Stimulated activated CD8-positive, alpha-beta memory T cell treated with anti-CD3 and anti-CD28 coated beads, Interleukin-15, amount 100 ng/mL, for 1 hour (primary cell): ENCODE measurements around the gene FAM229A.

Experiments used
- DNase-seq: peaks from one replicate; pipeline ENCODE4 v3.0.0-alpha.2; 2020; ENCODE audit warnings: low read depth

Gene FAM229A

GRCh38 chr1:32349211-32349708 lies 13.0 kb downstream of the FAM229A start:
- DNase-seq = no peak

GRCh38 chr1:32346532-32347157 lies 15.6 kb downstream of the FAM229A start:
- DNase-seq = no peak

- no peak for DNase-seq
Observed at GRCh38 chr1:32345289-32345827, 16.9 kb downstream of the FAM229A start.

GRCh38 chr1:32342704-32343103 lies 19.6 kb downstream of the FAM229A start:
- DNase-seq = no peak

- no peak for DNase-seq
Observed at GRCh38 chr1:32341971-32342370, 20.3 kb downstream of the FAM229A start.

GRCh38 chr1:32341186-32341757 lies 21.0 kb downstream of the FAM229A start:
- no peak for DNase-seq

GRCh38 chr1:32339363-32339978 lies 22.8 kb downstream of the FAM229A start:
- no peak for DNase-seq

- no peak for DNase-seq
Observed at GRCh38 chr1:32338637-32339145, 23.6 kb downstream of the FAM229A start.

GRCh38 chr1:32337855-32338636 lies 24.2 kb downstream of the FAM229A start:
- no peak for DNase-seq

- no peak for DNase-seq
Observed at GRCh38 chr1:32336963-32337675, 25.2 kb downstream of the FAM229A start.

- no peak for DNase-seq
Observed at GRCh38 chr1:32336591-32336932, 25.7 kb downstream of the FAM229A start.

- DNase-seq = peak; percentile 71
Observed at GRCh38 chr1:32335790-32336590, 26.3 kb downstream of the FAM229A start, which contains the start of gene MARCKSL1. Gene MARCKSL1, minus strand, starts transcription at chr1:32336233. Its CDS starts 200 bp downstream, at chr1:32336033.

GRCh38 chr1:32335535-32335789 lies 26.8 kb downstream of the FAM229A start:
- no peak for DNase-seq

- DNase-seq = peak; percentile 34
Observed at GRCh38 chr1:32334864-32335534, 27.3 kb downstream of the FAM229A start.

GRCh38 chr1:32334274-32334861 lies 27.9 kb downstream of the FAM229A start:
- no peak for DNase-seq

- no peak for DNase-seq
Observed at GRCh38 chr1:32333251-32333963, 28.9 kb downstream of the FAM229A start.

GRCh38 chr1:32332290-32333079 lies 29.8 kb downstream of the FAM229A start:
- DNase-seq = no peak

- no peak for DNase-seq
Observed at GRCh38 chr1:32331549-32331948, 30.7 kb downstream of the FAM229A start.
